ENCODE measurements around the gene CHMP2A.

DNA sequence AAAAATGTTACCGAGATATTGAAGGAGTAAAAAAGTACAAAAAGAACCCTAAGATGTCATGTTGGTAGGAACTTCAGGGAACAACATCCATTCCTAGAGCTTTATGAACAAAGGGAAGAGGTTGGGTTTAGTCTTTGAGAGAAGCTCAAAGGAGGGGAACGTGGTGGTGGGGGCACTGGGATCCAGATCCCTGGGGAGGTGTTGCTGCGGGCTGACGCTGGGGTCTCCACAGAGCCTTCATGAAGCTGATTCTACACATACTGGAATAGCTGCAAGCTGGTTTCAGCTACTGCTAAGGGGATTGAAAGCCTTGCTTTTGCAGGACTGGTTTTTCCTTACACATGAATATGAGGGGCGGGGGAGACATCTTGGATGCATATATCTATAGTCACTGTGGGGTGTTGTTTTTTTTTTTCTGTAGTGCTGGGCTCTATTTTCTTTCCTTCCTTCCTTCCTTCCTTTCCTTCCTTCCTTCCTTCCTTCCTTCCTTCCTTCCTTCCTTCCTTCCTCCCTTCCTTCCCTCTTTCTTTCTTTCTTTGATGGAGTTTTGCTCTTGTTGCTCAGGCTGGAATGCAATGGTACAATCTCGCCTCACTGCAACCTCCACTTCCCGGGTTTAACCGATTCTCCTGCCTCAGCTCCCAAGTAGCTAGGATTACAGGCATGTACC lies 24.7 kb upstream of the CHMP2A start:
- TF ChIP-seq, protein P1, sequence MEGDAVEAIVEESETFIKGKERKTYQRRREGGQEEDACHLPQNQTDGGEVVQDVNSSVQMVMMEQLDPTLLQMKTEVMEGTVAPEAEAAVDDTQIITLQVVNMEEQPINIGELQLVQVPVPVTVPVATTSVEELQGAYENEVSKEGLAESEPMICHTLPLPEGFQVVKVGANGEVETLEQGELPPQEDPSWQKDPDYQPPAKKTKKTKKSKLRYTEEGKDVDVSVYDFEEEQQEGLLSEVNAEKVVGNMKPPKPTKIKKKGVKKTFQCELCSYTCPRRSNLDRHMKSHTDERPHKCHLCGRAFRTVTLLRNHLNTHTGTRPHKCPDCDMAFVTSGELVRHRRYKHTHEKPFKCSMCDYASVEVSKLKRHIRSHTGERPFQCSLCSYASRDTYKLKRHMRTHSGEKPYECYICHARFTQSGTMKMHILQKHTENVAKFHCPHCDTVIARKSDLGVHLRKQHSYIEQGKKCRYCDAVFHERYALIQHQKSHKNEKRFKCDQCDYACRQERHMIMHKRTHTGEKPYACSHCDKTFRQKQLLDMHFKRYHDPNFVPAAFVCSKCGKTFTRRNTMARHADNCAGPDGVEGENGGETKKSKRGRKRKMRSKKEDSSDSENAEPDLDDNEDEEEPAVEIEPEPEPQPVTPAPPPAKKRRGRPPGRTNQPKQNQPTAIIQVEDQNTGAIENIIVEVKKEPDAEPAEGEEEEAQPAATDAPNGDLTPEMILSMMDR (IDR thresholded peaks at IDR 0.05) = no peak
- TF ChIP-seq POLR2A (IDR thresholded peaks at IDR 0.05) = no peak
